ENCODE data around the gene TLL1. TPM values are rescaled to one million over a fixed set of nuclear protein-coding genes. Genes with fewer than 3 reads are reported as not detected.

Gene TLL1
- total and polyA plus RNA-seq, 3 donors from 2014 or later: 0.71 to 1.1 (median 0.94) TPM

DNA sequence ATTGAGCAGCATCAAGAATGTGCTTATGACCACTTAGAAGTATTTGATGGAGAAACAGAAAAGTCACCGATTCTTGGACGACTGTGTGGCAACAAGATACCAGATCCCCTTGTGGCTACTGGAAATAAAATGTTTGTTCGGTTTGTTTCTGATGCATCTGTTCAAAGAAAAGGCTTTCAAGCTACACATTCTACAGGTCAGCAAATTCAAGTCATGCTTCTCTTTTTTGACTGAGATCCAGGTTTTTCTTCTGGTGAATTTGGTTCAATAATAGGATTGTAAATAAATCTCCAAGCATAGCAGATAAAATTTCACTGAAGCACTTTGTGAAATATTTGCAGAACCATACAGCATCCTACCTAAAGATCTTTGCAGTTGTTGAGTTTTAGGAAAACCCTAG lies 218.1 kb downstream of the TLL1 start:
- no peak for DNase-seq
- intact Hi-C loops (cut with DNase I; ENCODE audit: low total_unique reads): no loop called here
- H3K4me3 ChIP-seq: no peak overlapping the region
- 65 to 66% methylated on average over 3 of the region's 3 CpGs for WGBS, 2 donors
- no peaks in the 10 kb centered on the region for H3K4me1 ChIP-seq
- H3K27me3 ChIP-seq: no peaks in the 10 kb centered on the region
- H3K27ac ChIP-seq: no peak overlapping the region
- TF ChIP-seq POLR2A (IDR thresholded peaks at IDR 0.05): no peak
- TF ChIP-seq CTCF (IDR thresholded peaks at IDR 0.05): no peak
- no peaks in the 10 kb centered on the region for H3K9me3 ChIP-seq
- H3K36me3 ChIP-seq (ENCODE audit: low read depth, missing control alignments): no peaks in the 10 kb centered on the region

- no peak for DNase-seq
- H3K9me3 ChIP-seq: no peaks in the 10 kb centered on the region
- TF ChIP-seq CTCF (IDR thresholded peaks at IDR 0.05): peak; percentile 52 to 72 (median 72)
- no peak for TF ChIP-seq POLR2A (IDR thresholded peaks at IDR 0.05)
- intact Hi-C loops (cut with DNase I; ENCODE audit: low total_unique reads): no loop called here
- 10 to 13% methylated on average over 2 of the region's 2 CpGs for WGBS, 2 donors
- no peak overlapping the region for H3K27ac ChIP-seq
- no peaks in the 10 kb centered on the region for H3K36me3 ChIP-seq (ENCODE audit: low read depth, missing control alignments)
- H3K4me1 ChIP-seq: no peaks in the 10 kb centered on the region
- H3K27me3 ChIP-seq: no peaks in the 10 kb centered on the region
- no peak overlapping the region for H3K4me3 ChIP-seq
Observed at GRCh38 chr4:166091912-166092510, 219.0 kb downstream of the TLL1 start.

GRCh38 chr4:166092797-166093290 lies 219.8 kb downstream of the TLL1 start:
- no peak for DNase-seq
- Histone ChIP-seq H3K4me1 (no peaks in the 10 kb centered on the region), H3K4me3 (no peak overlapping the region), H3K27ac (no peak overlapping the region), H3K9me3 (no peaks in the 10 kb centered on the region), H3K36me3 (ENCODE audit: low read depth, missing control alignments) (no peaks in the 10 kb centered on the region), H3K27me3 (no peaks in the 10 kb centered on the region)
- TF ChIP-seq CTCF (IDR thresholded peaks at IDR 0.05) (no peak), POLR2A (IDR thresholded peaks at IDR 0.05) (no peak)
- intact Hi-C loops (cut with DNase I; ENCODE audit: low total_unique reads): no loop called here
- 62 to 68% methylated on average over 7 of the region's 7 CpGs for WGBS, 2 donors

DNA sequence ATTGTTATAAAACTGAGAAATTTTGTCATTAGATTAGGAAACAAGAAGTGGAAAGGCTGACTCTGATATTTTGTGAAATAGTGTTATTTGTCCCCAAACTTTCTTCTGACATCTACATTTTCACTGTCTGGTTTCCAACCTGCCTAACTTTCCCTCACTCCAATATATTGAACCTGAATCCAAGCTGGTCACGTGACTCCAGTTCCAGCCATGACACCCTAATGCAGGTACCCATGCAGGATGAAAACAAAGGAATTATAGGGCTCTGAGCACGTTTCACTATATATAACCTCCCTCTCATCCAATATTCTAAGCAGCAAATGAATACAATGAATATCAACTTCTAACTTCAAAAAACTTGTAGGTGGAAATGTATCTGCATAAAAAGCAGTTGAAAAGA lies 231.6 kb downstream of the TLL1 start:
- intact Hi-C loops (cut with DNase I; ENCODE audit: low total_unique reads): no loop called here
- no peak overlapping the region for H3K27ac ChIP-seq
- H3K4me1 ChIP-seq: no peaks in the 10 kb centered on the region
- H3K36me3 ChIP-seq (ENCODE audit: low read depth, missing control alignments): no peaks in the 10 kb centered on the region
- H3K9me3 ChIP-seq: no peaks in the 10 kb centered on the region
- no peak for TF ChIP-seq POLR2A (IDR thresholded peaks at IDR 0.05)
- no peak for TF ChIP-seq CTCF (IDR thresholded peaks at IDR 0.05)
- 82 to 88% methylated on average over 2 of the region's 2 CpGs for WGBS, 2 donors
- no peak for DNase-seq
- H3K4me3 ChIP-seq: no peak overlapping the region
- H3K27me3 ChIP-seq: no peaks in the 10 kb centered on the region

DNA sequence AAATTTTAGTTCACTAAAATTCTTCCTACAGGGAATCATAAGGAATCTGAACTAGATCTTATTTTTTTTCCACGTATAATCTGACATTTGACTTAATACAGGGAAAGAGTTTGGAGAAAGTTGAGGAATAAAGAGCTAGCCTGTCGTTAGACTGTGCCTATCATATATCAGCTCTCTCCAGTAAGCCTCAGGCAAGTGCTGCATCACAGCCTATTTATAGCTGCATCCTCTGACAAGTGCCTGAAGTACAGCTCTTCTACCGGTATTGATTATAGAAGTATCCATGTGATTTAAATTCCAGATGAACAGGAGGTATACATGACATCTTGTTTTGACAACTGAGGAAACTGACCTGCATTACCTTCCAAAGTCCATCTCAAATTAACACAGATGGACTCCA lies 248.9 kb downstream of the TLL1 start:
- intact Hi-C loops (cut with DNase I; ENCODE audit: low total_unique reads): no loop called here
- no peak overlapping the region for H3K4me3 ChIP-seq
- no peak for DNase-seq
- H3K36me3 ChIP-seq (ENCODE audit: low read depth, missing control alignments): no peaks in the 10 kb centered on the region
- no peaks in the 10 kb centered on the region for H3K9me3 ChIP-seq
- WGBS, 2 donors: 59 to 69% methylated on average over 3 of the region's 3 CpGs
- no peaks in the 10 kb centered on the region for H3K4me1 ChIP-seq
- no peak overlapping the region for H3K27ac ChIP-seq
- no peaks in the 10 kb centered on the region for H3K27me3 ChIP-seq
- no peak for TF ChIP-seq POLR2A (IDR thresholded peaks at IDR 0.05)
- TF ChIP-seq CTCF (IDR thresholded peaks at IDR 0.05): no peak
